ENCODE data around the gene SCUBE1.

Gene SCUBE1

DNA sequence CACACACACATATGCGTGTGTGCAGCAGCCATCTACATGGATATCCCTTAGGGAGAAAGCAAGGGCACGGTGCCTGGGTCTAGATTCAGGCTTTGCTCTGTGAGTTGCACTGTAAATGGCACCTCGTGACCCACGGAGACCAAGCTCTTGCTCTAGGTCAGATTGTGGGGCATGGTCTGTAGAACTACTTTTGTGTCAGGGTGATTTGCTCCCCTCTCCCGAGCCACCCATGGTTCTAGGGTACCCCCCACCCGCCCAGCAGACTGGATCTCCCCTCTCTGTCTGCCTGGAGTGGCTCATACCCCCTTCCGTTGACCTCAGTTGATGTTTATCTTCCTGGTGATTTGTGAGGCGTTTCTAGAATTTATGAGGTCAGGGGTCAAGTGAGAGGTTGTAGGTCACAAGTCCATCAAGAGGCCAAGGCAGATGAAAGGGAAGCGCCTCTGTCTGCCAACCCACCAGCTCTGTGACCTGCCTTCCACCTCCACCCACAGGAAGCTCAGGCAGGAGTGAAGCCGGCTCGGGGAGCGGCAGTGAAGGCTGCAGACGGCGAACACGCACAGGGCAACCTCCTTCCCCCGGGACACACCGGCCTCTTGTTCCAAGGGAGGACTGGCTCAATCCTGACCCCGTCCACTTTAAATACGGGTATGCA is 80.1 kb downstream of the SCUBE1 start:
- DNase-seq: no peak

GRCh38 chr22:43260331-43261231 is 82.6 kb downstream of the SCUBE1 start:
- no peak for DNase-seq

GRCh38 chr22:43257961-43258360 is 85.2 kb downstream of the SCUBE1 start:
- no peak for DNase-seq

DNA sequence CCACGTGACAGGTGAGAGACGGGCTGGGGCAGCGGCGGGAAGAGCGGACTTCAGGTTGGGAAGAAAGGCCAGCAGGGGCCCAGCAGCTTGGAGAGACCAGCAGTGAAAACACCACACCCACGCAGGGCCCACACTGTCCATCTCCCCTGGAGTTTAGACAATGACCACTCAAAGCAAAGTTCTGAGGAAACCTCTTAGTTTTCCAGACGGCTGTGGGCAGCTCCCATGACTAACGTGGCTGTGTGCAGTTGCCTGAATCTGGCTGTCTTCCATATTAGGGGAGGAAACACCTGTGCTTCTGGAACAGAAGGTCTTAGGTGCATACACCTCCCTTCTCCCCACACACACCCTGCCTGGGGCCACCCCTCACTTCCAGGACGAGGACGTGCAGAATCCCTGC is 85.6 kb downstream of the SCUBE1 start:
- no peak for DNase-seq

DNA sequence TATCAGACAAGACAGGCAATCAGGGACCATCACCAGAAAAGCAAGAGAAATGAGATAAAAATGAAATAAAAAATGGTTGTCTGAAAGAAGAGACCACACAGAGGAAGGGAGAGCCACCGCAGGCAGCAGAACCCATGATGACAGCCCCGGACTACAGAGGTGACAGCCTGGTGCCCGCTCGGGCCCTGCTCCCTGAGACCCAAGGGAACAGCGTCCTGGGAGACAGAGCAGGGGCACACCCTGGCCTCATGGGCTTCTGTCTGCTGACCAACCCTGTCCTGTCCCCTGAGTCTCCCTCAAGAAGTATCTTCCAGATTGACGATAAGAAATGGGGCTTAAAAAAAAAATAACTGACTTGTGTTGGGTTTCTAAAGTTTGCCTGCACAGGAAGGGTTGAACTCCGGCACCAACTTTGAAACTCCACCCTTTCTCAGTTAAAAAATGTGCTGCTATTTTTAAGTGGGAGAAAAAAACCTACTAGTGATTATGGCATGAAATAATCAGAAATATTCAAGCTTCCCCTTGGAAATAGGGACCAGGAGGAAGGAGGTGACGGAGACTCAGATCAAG is 86.1 kb downstream of the SCUBE1 start:
- no peak for DNase-seq

GRCh38 chr22:43256569-43256968 is 86.6 kb downstream of the SCUBE1 start:
- no peak for DNase-seq

DNA sequence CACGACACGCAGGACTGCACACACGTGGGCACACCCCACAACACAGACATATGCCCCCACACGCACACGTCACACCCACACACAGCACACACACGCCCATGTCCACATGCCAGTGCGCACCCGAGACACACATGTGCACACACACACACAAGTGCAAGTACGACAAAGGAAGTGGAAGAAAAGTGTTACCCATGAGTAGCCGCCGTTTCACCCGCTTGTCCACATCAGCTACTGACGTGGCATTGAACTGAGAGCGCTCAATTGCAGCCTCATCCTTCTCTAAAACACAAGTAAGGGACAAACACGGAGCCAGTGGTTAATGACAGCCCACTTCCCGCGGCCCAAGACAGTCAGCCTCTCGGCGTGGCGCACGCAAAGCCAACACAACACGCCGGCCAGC is 87.9 kb downstream of the SCUBE1 start:
- no peak for DNase-seq

DNA sequence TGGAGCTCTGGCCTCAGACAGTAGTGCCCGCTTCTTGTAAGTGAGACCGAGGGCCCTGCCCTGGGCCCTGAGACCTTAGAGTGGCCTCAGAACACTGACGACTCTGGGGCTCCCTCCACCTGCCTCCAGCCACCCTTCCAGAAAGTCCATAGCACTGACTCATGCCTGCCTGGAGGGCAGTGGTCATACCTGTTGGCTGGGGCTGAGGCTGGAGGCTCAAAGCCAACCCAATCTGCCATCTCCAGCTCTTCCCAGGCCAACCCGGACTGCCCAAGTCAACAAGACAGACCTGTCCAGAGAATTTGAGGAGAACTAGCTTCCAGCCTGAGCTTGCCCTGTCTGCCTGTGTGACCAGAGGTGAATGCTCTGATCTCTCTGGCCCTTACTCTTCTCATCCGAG is 89.3 kb downstream of the SCUBE1 start:
- DNase-seq: no peak

- DNase-seq: no peak
Observed at GRCh38 chr22:43252319-43252718, 90.9 kb downstream of the SCUBE1 start.

- DNase-seq: peak in 1 of 56 donors; percentile 9
Observed at GRCh38 chr22:43249789-43250471, 93.2 kb downstream of the SCUBE1 start.

GRCh38 chr22:43247546-43248260 is 95.5 kb downstream of the SCUBE1 start:
- no peak for DNase-seq

DNA sequence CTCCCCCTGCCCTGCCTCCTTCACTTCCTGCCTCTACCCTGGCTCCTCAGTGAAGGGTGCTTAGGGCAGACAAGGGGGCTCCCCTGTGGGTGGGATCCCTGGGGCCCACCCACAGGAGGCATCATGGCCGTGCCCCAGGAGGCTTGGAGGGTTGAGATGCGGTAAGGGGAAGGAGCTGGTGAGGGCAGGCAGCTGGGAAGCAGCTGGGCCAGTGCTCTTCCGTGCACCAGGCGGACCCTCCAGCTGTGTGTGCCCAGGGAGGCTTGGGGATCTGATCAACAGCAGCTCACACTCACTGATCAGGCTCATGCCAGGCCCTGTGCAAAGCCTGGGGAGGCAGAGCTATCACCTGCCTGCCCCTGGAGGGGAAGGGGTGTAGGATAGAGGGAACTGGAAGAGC is 97.0 kb downstream of the SCUBE1 start:
- DNase-seq: no peak

GRCh38 chr22:43245717-43246116 is 97.5 kb downstream of the SCUBE1 start:
- DNase-seq: no peak

DNA sequence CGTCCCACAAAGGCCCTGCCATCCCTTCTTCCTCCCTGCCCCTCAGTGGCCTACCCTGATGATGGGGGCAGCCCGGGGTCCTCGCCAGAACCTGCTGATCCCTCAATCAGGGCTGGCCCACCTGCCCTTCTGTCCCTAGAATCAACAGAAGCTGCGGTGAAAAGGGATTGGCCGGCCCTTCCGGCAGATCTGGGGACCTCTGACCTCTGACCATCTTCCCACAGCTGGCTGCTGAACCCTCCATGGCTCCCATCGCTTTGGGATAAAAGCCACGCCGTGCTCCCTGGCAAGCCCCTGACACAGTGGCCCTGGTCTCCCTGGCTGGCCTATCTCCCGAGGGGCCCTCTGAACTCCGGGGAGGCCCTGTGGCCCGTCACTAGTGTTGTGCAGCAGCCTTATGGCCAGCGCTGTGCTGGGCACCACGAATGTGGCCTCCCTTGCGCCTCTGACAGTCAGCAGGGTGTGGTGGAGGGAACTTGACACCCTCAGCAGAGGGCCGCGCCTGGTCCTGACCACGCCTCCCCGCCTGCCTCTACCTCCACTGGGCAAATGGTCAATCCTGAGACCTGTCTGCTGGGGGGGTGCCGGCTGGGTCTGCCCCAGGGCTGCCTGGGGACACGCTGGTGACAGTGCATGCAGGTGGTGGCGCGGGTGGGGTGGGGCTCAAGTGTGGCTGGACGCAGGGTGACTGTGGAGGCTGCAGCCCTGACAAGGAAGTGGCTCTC is 98.2 kb downstream of the SCUBE1 start:
- DNase-seq: no peak

DNA sequence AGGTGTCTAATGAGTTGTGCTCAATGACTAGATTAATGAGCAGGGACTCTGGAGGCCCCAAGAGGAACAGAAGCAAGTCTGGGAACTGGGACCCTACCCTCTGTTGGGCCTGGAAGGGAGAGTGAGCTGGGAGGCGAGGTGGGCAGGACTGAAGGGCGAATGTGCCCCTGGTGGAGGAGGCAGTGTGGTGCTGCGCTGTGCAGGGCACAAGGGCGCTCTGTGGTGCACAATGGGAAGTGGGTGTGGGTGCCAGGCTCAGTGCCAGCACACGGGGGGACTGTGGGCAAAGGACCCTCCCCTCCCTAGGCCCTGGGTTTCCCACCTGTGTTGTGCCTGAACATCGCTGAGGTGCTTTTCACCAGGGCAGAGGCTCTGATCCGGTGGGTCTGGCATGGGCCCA is 98.8 kb downstream of the SCUBE1 start:
- DNase-seq: no peak

DNA sequence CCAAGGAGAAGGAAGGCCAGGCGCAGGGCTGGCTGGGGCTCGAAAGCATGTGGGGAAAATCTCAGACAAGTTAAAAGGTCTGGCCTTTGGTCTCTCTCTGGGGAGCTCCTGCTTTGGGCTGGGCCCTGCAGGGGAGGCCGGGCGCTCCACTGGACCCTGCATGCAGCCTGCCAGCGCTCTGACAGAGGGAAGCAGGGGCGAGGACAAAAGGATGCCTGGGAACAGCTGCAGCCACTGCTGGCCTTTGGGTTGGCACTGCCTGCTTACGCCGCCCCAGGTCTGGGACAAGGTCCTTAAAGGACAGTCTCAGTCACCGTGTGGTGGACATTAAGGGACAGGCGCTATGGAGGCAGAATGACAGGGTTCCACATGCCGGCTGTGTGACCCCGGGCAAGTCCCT is 99.8 kb downstream of the SCUBE1 start:
- no peak for DNase-seq

GRCh38 chr22:43242627-43243026 is 100.5 kb downstream of the SCUBE1 start:
- DNase-seq: no peak

- DNase-seq: no peak
Observed at GRCh38 chr22:43241699-43242386, 101.3 kb downstream of the SCUBE1 start.

DNA sequence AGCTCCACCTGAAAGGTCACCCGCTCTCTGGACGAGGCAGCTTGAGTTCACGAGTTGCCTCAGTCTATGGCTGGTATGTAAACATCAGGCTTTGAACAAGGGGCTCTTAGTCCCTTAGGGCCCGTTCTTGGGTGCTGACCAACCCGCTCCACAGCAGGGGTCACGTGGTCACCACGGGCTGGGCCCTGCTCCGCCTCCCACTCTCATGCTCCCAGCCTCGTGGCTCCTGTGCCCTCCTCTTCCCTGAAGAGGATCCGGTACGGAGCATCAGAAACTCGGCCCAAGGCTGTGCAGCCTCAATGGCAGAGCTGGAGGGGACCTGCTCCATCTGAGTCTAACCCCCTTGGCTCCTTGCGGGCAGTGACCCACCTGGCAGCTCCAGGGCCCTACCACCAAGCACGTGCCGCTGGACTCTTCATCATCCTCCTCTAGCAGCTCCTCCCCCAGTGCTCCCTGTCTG is 102.0 kb downstream of the SCUBE1 start:
- DNase-seq: no peak

- DNase-seq: peak in 6 of 56 donors; percentile 4 to 50 (median 10)
Observed at GRCh38 chr22:43240614-43241013, 102.6 kb downstream of the SCUBE1 start.

Data from nucleus accumbens (tissue), 56 donors.